H9 (cell line): ENCODE measurements around the gene AFG1L. TPM values are rescaled to one million over a fixed set of nuclear protein-coding genes. Genes with fewer than 3 reads are reported as not detected.

ENCODE experiments used
- DNase-seq: peaks from one replicate; pipeline ENCODE4 v3.0.0-alpha.2; 2017
- H2AFZ ChIP-seq: one replicate; pipeline ENCODE4 v1.6.1; 2013; ENCODE audit warnings: mild to moderate bottlenecking, low read length, control low read depth, moderate library complexity
- H2AK5ac ChIP-seq: 2 replicates; pipeline ENCODE4 v1.6.1; 2013; ENCODE audit warnings: low read length, control low read depth, mixed read lengths; ENCODE audit not compliant: insufficient read length
- H2BK120ac ChIP-seq: one replicate; pipeline ENCODE4 v1.6.1; 2013; ENCODE audit warnings: low read depth, mild to moderate bottlenecking, low read length, control low read depth, inconsistent platforms; ENCODE audit not compliant: poor library complexity, severe bottlenecking
- H2BK12ac ChIP-seq: 2 replicates; pipeline ENCODE4 v1.6.1; 2013; ENCODE audit warnings: low read length, control low read depth, mixed read lengths, low read depth; ENCODE audit not compliant: insufficient read length
- H2BK15ac ChIP-seq: 2 replicates; pipeline ENCODE4 v1.6.1; 2013; ENCODE audit warnings: low read depth, low read length, control low read depth
- H2BK20ac ChIP-seq: one replicate; pipeline ENCODE4 v1.6.1; 2013; ENCODE audit warnings: low read depth, mild to moderate bottlenecking, low read length, control low read depth, inconsistent platforms; ENCODE audit not compliant: poor library complexity, severe bottlenecking
- H2BK5ac ChIP-seq: 2 replicates; pipeline ENCODE4 v1.6.1; 2013; ENCODE audit warnings: low read length, control low read depth, mixed read lengths; ENCODE audit not compliant: insufficient read length
- H3K14ac ChIP-seq: 2 replicates; pipeline ENCODE4 v1.6.1; 2013; ENCODE audit warnings: low read length, control low read depth; ENCODE audit not compliant: insufficient read depth
- H3K18ac ChIP-seq: 2 replicates; pipeline ENCODE4 v1.6.1; 2013; ENCODE audit warnings: low read depth, mild to moderate bottlenecking, mixed read lengths, low read length, control low read depth; ENCODE audit not compliant: insufficient read length
- H3K23ac ChIP-seq: 2 replicates; pipeline ENCODE4 v1.6.1; 2013; ENCODE audit warnings: low read length, control low read depth, mixed read lengths, low read depth; ENCODE audit not compliant: insufficient read length
- H3K23me2 ChIP-seq: 2 replicates; pipeline ENCODE4 v1.6.1; 2013; ENCODE audit warnings: low read depth, mild to moderate bottlenecking, mixed read lengths, low read length, control low read depth; ENCODE audit not compliant: insufficient read length, poor library complexity, severe bottlenecking
- H3K27ac ChIP-seq: 2 replicates; pipeline ENCODE4 v1.5.1; 2013; ENCODE audit warnings: low read length, control low read depth, mixed read lengths, low read depth; ENCODE audit not compliant: insufficient read length
- H3K27me3 ChIP-seq: 2 replicates; pipeline ENCODE4 v1.6.1; 2013; ENCODE audit warnings: low read length, control low read depth, inconsistent platforms; ENCODE audit not compliant: insufficient read depth
- H3K4ac ChIP-seq: 2 replicates; pipeline ENCODE4 v1.6.1; 2013; ENCODE audit warnings: low read depth, mild to moderate bottlenecking, control low read depth, inconsistent platforms, low read length, moderate library complexity
- H3K4me1 ChIP-seq: 2 replicates; pipeline ENCODE4 v1.6.1; 2013; ENCODE audit warnings: low read length, control low read depth, inconsistent platforms; ENCODE audit not compliant: insufficient read depth
- H3K4me2 ChIP-seq: 2 replicates; pipeline ENCODE4 v1.6.1; 2013; ENCODE audit warnings: low read length, control low read depth, mixed read lengths; ENCODE audit not compliant: insufficient read length, insufficient read depth
- H3K56ac ChIP-seq: 2 replicates; pipeline ENCODE4 v1.6.1; 2013; ENCODE audit warnings: low read depth, mild to moderate bottlenecking, mixed read lengths, low read length, control low read depth; ENCODE audit not compliant: insufficient read length
- H3K79me1 ChIP-seq: 2 replicates; pipeline ENCODE4 v1.6.1; 2013; ENCODE audit warnings: low read depth, mild to moderate bottlenecking, moderate library complexity, low read length, control low read depth, inconsistent platforms; ENCODE audit not compliant: insufficient read depth, poor library complexity, severe bottlenecking
- H3K79me2 ChIP-seq: 2 replicates; pipeline ENCODE4 v1.6.1; 2013; ENCODE audit warnings: low read length, control low read depth, inconsistent platforms; ENCODE audit not compliant: insufficient read depth
- H3K9ac ChIP-seq: 2 replicates; pipeline ENCODE4 v1.6.1; 2013; ENCODE audit warnings: low read length, control low read depth, mixed read lengths; ENCODE audit not compliant: insufficient read length; ENCODE audit errors: extremely low read depth
- H3K9me3 ChIP-seq: one replicate; pipeline ENCODE4 v1.6.1; 2013; ENCODE audit warnings: low read depth, low read length, inconsistent platforms; ENCODE audit not compliant: control insufficient read depth
- H3T11ph ChIP-seq: one replicate; pipeline ENCODE4 v1.6.1; 2013; ENCODE audit warnings: mild to moderate bottlenecking, low read length, control low read depth, inconsistent platforms
- H4K20me1 ChIP-seq: one replicate; pipeline ENCODE4 v1.6.1; 2013; ENCODE audit not compliant: control insufficient read depth, insufficient read length, insufficient read depth
- H4K5ac ChIP-seq: 2 replicates; pipeline ENCODE4 v1.6.1; 2013; ENCODE audit warnings: low read depth, mild to moderate bottlenecking, mixed read lengths, low read length, control low read depth; ENCODE audit not compliant: insufficient read length
- H4K8ac ChIP-seq: replicated peaks from 2 replicates; pipeline ENCODE4 v1.6.1; 2013; ENCODE audit warnings: low read length, control low read depth, mixed read lengths, low read depth; ENCODE audit not compliant: insufficient read length
- H4K91ac ChIP-seq: 2 replicates; pipeline ENCODE4 v1.6.1; 2013; ENCODE audit warnings: low read depth, mild to moderate bottlenecking, moderate library complexity, mixed read lengths, low read length, control low read depth; ENCODE audit not compliant: insufficient read length
- H3K27ac Mint-ChIP-seq, 3 experiments: 2 replicates in 2 of 3; 3 replicates in 1 of 3; pipeline ENCODE4 v1.8.0; 2020 to 2021; ENCODE audit warnings: mixed read lengths in 3 of 3, mild to moderate bottlenecking in 1 of 3, moderate library complexity in 1 of 3
- H3K27me3 Mint-ChIP-seq: 2 replicates; pipeline ENCODE4 v1.8.0; 2021; ENCODE audit warnings: low read depth, mild to moderate bottlenecking, moderate library complexity, mixed read lengths
- H3K36me3 Mint-ChIP-seq, 3 experiments: 2 replicates in 2 of 3; 3 replicates in 1 of 3; pipeline ENCODE4 v1.8.0; 2020 to 2021; ENCODE audit warnings: low read depth in 3 of 3, mixed read lengths in 3 of 3; ENCODE audit not compliant: insufficient read depth in 1 of 3
- H3K4me1 Mint-ChIP-seq, 2 experiments: 2 replicates each; pipeline ENCODE4 v1.8.0; 2020; ENCODE audit warnings: mixed read lengths in 2 of 2
- H3K4me3 Mint-ChIP-seq, 2 experiments: 2 replicates in 1 of 2; 3 replicates in 1 of 2; pipeline ENCODE4 v1.8.0; 2020 to 2021; ENCODE audit warnings: mild to moderate bottlenecking in 2 of 2, mixed read lengths in 2 of 2, moderate library complexity in 1 of 2
- H3K9me3 Mint-ChIP-seq, 2 experiments: 2 replicates in 1 of 2; 3 replicates in 1 of 2; pipeline ENCODE4 v1.8.0; 2020; ENCODE audit warnings: mild to moderate bottlenecking in 2 of 2, mixed read lengths in 2 of 2, moderate library complexity in 1 of 2
- CTCF ChIP-seq: fragments of 200-600 bp; sonication (generic); conservative IDR thresholded peaks from 3 replicates; pipeline ENCODE4 v1.8.0; 2021; ENCODE audit warnings: antibody characterized with exemption, mild to moderate bottlenecking
- total RNA-seq: library from RNA; stranded (reverse); gene quantifications from 2 replicates; pipeline ENCODE4 v1.2.1, GENCODE V29; 2021

Gene AFG1L
- total RNA-seq, 1 experiment from 2014 or later: 4.7 TPM

GRCh38 chr6:108492131-108492766 is 197.4 kb downstream of the AFG1L start:
- H3K27ac ChIP-seq: no peak overlapping the region
- H3K18ac ChIP-seq: no peak overlapping the region
- no peak overlapping the region for H2BK120ac ChIP-seq
- H3T11ph ChIP-seq: no peak overlapping the region
- H4K8ac ChIP-seq: no peak overlapping the region
- H3K4me2 ChIP-seq: no peak overlapping the region
- Mint-ChIP-seq H3K4me3 (no peak overlapping the region), H3K27ac (no peak overlapping the region), H3K4me1 (no peaks in the 10 kb centered on the region), H3K27me3 (peaks cover 2% of the 10 kb centered on the region; the same call in 1 of the 2 replicates), H3K9me3 (no peaks in the 10 kb centered on the region), H3K36me3 (no peaks in the 10 kb centered on the region)
- no peak overlapping the region for H2BK15ac ChIP-seq
- no peak overlapping the region for H2AK5ac ChIP-seq
- no peaks in the 10 kb centered on the region for H3K4me1 ChIP-seq
- H3K23ac ChIP-seq: no peak overlapping the region
- no peak overlapping the region for H3K4ac ChIP-seq
- H3K27me3 ChIP-seq: no peaks in the 10 kb centered on the region
- no peaks in the 10 kb centered on the region for H3K79me2 ChIP-seq
- H3K79me1 ChIP-seq: no peaks in the 10 kb centered on the region
- H4K91ac ChIP-seq: no peak overlapping the region
- H4K5ac ChIP-seq: no peak overlapping the region
- no peaks in the 10 kb centered on the region for H4K20me1 ChIP-seq
- H3K14ac ChIP-seq: no peak overlapping the region
- no peak for DNase-seq
- H3K9me3 ChIP-seq: no peaks in the 10 kb centered on the region
- TF ChIP-seq CTCF: peak; percentile 69
- no peak overlapping the region for H2BK5ac ChIP-seq
- no peaks in the 10 kb centered on the region for H3K23me2 ChIP-seq
- H3K9ac ChIP-seq: no peak overlapping the region
- H2BK20ac ChIP-seq: no peak overlapping the region
- H2AFZ ChIP-seq: no peak overlapping the region
- H3K56ac ChIP-seq: no peak overlapping the region
- H2BK12ac ChIP-seq: no peak overlapping the region
